ENCODE results near the gene WDR86. TPM values are rescaled to one million over a fixed set of nuclear protein-coding genes. Genes with fewer than 3 reads are reported as not detected.

Gene WDR86
- polyA plus RNA-seq, 10 donors = 1.7 to 7.5 (median 4.6) TPM

DNA sequence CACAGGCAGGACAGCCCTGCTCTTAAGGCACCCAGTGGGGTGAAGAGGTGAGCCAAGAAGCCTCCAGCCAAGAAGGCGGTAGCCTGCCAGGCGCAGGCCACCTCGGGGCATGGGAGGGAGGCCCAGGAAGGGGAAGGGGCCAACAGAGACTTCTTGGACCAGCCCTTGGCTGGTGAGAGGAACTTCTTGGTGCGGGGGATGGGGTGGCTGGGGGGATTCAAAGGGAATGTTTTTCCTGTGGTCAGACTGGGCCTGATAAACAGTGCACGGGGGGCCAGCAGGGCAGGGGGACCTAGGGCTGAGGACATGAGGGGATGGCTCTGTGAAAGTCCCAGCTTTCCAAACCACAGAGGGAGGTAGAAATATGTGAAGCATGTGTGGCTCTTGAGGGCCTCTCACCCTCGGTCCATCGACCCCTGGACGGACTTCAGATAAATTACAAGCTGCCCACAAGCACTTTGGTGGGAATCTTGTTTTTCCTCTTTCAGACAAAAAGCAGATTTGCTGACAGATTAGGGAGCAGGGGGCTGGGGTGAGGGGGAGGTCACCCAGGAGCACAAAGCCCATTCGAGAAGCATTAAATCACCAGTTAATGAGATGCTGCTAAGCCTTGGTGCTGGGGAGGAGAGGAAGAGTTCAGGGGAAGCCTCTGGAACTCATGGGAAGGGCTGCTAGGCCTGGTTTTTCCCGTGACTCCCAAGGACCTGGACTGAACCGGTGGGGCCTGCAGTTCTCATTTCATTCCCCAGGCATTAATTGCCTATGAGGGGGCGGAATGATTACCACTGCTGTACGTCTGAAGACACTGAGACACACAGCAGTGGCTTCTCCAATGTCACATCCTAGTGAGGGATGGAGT, 18.8 kb upstream of the WDR86 start:
- DNase-seq = peak in 2 of 3 donors; percentile 16 to 60

DNA sequence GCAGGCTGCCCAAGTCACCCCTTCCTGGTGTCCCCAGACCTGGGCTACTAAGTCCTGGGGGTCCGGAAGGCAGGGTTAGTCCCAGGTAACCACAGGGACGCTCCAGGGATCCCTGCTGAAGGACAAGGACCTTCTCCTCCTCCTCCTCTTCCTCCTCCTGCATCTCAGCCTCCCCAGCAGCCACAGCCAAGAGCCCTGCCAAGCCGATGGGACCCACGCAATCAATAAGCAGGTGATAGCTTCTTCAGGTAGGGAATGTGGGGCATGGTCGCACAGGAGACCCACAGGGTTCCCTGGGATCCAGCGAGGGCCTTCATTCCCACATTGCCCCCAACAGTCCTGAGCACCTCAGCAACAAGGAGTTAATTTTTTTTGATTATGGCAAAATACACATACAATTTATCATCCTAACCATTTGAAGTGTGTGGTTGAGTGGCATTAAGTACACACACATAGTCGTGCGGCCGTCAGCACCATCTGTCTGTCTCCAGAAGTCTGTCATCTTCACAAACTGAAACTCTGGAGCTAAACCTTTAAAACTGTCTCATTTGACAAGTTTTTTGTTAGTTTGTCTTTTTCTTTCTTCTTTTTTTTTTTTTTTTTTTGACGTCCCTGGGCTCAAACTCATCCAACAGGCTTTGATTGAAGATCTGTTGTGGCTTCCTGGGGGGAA, 18.0 kb upstream of the WDR86 start:
- no peak for DNase-seq

DNA sequence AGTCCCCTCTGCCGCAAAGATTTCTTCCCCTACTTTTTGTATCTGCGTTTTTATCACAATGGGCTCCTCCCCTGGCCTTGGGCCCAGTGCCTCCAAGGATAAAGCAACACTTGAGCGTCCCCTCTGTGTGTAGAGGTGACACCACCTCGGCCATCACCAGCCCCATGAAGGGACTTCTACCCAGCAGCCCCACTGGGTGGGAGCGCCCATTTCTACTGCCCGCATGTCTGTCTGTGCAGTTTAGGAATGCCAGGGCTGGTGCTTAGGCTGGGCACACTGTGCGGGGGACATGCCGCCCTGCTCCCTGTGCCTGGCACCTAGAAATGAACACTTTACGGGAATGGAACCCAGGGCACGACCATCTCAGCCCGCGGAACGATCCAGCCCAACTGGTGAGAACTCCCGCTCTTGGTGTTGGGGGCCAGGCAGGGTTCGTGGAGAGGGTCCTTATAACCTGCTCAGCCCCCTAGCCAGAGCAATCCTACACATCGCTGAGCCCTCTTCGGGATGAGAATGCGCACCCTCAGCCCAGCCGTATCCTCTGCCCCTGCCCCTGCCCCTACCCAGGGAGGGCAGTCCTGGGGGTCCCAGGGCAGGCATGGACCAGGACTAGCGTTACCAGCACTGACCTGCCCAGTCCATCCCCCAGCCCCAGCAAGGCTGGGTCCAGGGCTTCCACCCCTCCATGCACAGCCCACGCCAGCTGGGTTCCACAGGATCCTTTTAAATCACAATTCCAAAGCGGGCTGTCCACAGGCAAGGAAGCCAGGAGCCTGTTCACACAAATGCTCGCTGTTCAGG, 17.3 kb upstream of the WDR86 start:
- no peak for DNase-seq

DNA sequence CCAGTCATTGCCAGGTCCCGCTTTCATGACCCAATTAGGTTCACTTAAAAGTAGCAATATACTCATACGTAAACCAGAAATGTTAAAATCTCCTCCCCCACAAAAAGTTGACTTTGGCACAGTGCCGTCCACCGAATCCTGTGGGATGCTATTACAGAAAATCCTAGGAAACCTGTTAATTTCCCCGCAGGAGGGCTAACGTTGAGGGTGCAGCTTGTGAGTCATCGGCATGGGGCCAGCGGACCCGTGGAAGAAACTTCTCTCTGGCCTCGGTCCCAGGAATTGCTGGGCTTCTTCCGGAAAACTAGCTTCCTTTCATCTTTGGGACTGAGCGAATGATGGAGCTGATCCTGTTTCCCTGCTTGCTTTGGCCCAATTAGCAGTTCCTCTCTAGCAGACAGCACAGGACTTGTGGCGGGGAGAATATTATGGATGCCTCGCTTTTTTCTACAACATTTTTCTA, 16.6 kb upstream of the WDR86 start:
- peak; percentile 67 to 74 (median 73) for DNase-seq

DNA sequence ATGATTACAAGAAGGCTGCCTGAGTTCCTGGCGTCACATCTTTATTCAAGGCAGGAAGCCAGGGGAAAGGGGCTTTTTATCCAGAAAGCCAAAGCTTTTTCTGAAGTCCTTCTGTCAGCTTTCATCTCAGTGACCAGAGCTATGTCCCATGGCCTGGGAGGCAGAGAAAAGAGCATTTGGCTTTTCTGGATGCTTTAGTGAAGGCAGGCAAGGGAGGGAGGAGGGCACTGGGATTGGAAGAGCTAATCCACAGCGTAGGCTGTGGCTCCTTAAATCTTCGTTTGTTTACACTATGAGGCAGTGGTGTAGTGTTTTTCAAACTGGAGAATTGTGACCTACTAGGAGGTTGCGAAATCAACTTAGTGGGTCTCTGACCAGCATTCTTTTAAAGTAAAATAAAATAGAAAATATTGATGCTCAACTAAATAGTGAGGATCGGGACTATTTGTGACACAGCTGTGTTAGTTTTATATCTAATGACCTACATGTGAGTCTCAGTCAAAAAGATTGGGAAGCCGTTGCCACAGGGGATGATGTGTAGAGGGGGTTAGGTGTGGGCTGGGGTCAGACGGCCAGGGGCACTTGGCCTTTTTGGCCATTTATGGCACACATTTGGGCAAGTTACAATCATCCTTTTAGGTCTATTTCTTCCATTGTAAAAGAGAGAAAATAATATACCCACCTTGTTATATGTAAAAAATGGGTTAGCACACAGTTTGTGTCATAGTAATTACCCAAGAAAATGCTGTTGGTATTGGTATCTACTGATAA, 16.0 kb upstream of the WDR86 start:
- no peak for DNase-seq

DNA sequence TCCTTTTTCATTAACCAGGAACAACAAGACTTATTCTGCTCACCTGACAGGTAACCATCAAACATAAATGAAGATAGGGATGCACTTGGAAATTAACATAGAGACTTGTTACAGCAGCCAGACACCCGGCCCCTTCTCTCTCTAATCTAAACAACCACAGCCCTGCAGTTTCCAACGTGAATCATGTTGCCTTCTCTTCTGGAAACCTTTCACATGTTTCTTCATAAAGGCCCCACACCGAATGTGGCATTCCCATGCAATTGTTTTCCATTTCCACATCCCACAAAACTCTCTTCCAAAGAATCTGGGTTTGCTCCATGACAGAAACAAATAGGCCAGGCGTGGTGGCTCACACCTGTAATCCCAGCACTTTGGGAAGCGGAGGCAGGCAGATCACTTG, 15.0 kb upstream of the WDR86 start:
- no peak for DNase-seq

DNA sequence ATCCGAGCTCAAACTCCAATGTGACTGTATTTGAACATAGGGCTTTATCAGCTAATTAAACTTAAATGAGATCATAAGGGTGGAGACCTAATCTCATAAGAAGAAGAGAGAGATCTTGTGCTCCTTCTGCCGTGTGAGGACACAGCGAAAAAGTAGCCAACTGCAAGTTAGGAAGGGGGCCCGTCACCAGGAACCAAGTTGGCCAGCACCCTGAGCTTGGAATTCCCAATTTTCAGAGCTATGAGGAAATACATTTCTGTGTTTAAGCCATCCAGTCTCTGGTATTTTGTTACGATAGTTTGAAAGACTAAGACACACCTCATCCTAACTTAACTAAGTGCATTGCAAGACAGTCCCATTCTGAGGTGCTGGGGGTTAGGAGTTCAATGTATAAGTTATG, 14.1 kb upstream of the WDR86 start:
- no peak for DNase-seq

DNA sequence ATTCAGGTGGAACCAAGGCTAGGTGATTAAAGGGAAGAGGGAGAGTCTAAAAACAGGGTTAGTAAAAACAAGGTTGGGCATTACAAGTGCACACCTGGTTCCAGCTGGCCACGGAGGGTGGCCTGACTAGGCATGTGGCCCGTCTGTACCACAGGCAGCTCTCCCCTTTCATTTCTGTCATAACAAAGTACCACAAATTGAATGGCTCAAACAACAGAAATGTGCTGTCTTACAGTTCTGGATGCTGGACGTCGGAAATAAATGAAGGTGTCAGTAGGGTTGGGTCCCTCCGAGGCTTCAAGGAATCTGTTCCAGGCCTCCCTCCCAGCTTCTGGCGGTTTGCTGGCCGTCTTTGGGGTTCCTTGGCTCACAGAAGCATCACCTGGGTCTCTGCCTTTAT, 13.4 kb upstream of the WDR86 start:
- no peak for DNase-seq

DNA sequence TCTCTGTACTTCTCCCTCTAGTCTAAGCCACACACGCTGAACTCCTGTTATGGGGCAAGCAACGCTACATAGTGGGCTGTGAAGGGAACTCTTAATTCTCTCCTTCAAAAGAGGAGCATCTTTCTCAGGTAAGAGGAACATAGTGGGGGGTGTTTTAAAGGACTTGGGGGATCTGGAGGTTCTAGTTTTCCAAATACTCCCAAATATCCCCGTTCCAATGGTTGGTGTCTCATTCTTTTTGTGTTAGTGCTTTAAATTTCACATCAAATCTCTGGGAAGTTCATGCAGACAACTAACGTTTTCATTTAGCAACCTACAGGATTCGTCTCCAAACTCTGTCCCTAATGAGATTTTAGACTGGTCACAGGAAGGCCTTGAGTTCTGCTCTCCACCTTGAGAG, 12.4 kb upstream of the WDR86 start:
- DNase-seq = no peak

DNA sequence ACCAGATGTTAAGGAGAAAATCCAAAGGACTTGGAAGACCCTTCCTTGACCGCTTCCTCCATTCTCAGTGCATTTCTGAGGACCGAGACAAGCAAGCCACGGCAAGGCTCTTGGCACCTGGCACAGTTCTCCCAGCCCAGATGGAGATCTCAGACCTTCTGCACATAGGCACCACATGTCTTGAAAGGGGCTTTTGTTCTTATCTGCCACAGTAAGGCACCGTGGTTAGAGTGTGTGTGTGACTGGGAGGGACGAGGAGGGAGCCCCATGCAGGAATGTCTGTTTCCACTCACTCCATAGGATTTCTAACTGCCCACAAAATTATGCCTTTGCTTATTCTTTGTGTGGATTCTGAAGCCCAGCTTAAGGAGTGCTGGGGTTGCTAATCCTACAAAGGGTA, 10.3 kb upstream of the WDR86 start:
- no peak for DNase-seq

DNA sequence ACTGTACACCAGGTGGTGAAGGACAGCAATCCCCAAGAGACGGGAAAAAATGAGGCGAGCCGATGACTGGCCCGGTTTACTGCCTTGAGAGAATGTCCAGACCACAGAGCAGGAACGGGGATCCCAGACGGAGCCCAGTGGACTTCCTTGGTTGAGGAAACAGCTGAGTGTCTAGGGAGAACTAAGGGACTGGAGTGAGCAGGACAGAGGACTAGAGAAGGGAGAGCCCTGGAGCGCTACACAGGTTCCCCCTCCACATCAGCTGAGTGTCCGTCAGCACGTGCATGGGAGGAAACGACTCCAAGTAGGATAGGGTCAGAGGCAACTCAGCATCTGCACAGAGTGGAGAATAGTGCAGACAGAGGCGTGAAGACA, 7.1 kb upstream of the WDR86 start:
- peak in 1 of 3 donors; percentile 51 for DNase-seq

DNA sequence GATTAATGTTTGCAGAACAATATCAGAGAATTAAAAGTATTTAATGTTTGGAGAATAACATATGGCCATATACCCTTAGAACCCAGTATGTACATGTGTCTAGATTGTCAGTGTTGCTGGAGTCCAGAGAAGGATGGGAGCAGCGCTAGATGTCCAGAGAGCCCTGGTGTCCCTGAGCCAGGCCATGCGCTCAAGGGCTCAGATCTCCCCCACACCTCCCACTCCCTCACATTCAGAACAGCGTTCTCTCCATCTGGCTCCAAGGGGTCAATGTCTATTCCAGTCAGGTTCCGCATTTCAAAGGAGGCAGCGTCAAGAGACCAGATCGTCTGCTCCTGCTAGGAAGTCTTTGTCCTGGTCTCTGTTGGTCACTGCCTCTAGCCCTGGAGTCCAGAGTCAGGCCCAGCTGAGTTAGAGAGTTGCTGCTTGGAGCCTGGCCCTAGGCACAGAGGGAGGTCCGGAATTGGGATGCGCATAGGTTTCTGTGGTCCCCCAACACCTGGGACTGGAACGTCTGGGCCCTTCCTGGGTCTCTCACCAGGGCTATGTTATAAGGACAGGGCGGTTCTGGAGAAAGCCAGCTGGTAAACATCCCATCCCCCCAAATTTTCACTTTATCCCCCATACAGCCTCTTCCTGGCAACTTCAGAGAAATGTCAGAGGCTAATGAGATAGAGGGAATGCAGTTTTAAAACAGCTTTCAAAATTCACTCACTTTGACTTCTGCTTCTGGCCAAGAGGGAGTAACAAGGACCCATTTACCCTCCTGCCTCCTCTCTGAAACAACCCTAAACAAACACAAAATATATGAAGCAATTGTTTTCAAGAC, 6.5 kb upstream of the WDR86 start:
- DNase-seq = no peak

DNA sequence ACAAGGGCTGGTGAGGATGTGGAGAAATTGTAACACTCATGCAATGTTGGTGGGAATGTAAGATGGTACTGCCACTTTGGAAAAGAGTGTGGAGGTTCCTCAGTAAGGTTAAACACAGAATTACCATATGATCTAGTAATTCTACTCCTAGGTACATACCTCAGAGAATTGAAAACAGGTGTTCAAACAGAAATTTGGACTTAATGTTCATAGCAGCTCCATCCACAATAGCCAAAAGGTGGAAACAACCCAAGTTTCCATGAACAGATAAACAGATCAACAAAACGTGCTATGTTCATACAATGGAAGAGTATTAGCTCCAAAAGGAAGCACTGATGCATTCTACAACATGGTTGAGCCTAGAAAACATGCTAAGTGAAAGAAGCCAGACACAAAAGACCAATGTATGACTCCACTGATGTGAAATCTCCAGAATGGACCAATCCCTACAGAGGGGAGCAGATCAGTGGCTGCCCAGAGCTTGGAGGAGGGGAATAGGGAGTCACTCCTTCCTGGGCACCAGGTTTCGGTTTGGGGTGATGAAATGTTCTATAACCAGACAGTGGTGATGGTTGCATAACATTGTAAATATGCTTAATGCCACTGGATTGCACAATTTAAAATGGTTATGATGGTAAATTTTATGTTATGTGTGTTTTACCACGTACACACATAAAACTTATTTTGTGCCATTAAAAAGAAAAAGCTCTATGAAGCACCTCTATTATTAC, 5.7 kb upstream of the WDR86 start:
- DNase-seq = no peak

DNA sequence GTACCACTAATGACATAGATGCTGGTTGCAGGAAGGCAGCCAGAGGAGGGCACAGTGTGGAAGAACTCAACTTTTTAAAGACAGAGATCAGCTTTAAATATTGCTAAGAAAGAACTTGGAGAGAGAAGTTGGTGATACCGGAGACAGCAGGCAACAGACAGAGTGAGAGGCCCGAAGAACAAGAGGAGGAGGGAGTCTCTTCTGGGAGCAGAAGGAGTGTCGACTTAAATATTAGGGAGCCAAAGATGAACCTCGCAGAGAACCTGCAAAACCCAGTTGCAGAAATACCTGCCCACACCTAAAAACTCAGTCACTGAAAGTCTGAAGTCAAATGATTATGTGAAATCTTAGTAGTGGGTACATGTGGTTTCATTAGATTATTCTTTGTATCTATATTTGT, 3.4 kb upstream of the WDR86 start:
- no peak for DNase-seq

DNA sequence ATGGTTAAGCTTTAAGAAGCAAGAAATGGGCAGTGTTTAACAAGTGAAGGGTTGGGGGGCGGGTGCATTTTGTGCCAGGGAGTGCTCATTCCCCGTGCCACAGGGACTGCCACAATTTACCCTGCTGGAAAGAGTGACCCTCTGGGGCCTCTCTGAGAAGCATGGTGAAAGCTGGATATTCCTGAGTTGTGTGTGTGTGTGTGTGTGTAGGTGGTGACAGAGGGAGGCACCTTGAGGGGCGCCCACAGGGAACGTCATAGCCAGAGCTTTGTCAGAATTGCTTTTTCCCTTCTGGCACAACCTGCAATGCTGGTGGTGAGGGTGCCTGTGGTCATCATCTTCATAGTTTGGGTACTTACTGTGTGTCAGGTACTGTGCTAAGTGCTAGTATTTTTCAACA, 2.5 kb upstream of the WDR86 start:
- DNase-seq = no peak

DNA sequence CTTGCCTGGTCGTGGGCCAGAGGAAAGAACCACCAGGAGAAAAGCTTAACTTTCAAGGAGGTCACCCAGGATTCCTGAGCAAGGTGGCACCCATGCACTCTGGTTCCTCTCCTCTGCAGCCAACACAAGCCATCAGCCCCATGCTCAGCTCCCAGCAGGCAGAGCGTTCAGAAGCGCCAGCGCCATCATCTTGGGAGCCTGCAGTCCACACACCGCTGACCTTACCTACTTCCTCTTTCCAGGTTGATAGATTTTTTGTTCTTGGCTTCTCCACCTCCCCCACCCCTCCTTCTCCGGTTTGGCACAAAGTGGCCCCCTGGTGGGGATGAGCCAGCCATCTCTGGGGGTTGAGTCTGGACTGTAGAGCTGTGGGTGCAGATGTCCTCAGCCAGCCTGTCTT, 1.7 kb upstream of the WDR86 start:
- no peak for DNase-seq

DNA sequence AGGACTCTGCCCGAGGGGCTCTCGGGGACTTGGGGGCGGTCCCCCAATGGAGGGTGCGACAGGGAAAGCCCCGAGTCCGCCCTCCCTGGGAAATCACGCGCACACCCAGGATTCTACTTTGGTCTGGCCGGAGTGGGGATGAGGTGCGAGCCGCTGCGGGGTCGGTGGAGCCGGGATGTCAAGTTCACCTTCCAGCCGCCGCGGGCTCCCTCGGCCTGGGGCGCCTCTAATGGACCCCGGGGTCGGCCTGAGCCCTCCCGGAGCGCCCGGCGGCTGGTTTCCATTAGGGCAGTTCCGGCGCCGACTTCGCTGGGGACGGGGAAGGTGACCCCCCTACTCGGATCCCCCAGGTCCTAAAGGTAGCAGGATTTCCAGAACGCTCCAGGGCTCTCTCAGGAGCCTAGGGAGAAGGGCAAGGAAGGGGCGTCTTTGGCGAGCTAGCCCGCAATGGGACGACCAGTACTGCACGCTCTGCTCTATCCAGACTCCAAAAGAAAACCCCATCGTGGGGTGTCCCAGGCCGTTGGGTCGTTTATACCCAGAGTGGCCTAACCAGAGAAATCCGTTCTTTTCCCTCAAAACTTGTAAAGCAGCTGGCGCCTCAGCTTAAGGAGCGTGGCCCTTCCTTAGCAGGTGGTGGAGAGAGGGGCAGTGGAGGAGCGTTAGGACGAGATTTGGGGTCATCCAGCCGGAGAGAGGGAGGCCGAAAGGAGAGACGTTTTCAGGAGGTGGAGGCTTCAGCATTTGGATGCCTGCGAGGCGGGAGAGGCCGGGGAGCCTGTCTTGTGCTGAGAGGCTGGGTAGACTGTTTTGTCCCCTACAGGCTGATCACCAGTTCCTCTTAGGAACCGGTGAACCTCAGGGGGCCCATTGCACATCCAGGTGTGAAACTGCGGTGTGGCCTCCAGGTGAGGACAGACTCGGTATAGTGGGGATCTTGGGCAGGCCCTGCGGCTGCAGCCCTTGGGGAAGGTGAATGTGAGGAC, 860 bp upstream of the WDR86 start:
- DNase-seq = peak in 1 of 3 donors; percentile 65

DNA sequence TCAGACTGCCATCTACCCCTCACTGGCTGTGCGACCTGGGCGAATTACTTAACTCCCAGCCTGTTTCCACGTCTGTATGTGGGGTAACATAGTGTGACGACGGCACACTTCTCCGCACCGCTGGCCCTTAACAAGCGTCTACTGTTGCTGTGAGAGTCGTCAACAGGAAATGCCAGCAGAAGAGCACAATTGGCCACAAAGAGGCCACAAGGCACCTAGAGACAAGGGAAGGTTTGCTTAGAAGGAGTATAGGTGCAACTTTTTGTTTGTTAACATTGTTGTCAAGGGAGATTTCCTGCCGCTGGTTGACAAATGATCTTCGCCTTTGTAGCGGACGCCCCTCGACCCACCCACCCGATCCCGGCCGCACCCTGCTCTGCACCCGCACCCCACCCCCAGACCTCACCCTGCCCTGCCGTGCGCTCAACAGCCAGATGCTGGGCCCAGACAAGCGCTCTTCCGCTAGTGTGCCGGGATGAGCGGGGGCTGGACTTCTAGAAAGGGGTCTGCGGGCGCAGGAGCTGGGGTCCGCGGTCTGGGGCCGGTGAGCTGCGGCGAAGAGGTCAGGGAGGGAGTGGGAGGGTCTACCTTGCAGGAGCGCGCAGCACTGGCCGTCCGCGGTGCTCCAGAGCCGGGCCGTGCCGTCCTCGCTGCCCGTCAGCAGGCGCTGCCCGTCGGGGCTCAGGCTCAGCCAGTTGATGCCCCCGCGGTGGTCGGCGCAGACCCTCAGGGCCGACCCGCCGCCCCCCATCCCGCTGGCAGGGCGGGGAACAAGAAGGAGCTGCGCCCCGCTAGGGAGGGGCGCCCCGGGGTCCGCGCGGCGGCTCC, 785 bp downstream of the WDR86 start:
- DNase-seq = peak in 1 of 3 donors; percentile 48

Data from muscle of back (tissue), 11 donors.